HEK293 (cell line): Measurements from ENCODE around the gene NUCKS1.

ENCODE experiments used
- BCL6B ChIP-seq: fragments of 450-650 bp; formaldehyde crosslinking; IDR thresholded peaks from 2 replicates; pipeline ENCODE4 v1.5.1; 2017; ENCODE audit warnings: missing biosample characterization, missing genetic modification characterization
- GLI4 ChIP-seq: fragments of 450-650 bp; formaldehyde crosslinking; IDR thresholded peaks from 2 replicates; pipeline ENCODE4 v1.5.1; 2016; ENCODE audit warnings: missing biosample characterization, missing genetic modification characterization
- KLF10 ChIP-seq: fragments of 450-650 bp; IDR thresholded peaks from 2 replicates; pipeline ENCODE4 v1.5.1; 2018; ENCODE audit warnings: missing biosample characterization, mild to moderate bottlenecking, missing genetic modification characterization
- KLF9 ChIP-seq: fragments of 450-650 bp; formaldehyde crosslinking; IDR thresholded peaks from 2 replicates; pipeline ENCODE4 v1.5.1; 2016; ENCODE audit warnings: missing biosample characterization, missing genetic modification characterization, low read depth
- PATZ1 ChIP-seq: fragments of 450-650 bp; formaldehyde crosslinking; IDR thresholded peaks from 2 replicates; pipeline ENCODE4 v1.5.1; 2016; ENCODE audit warnings: missing biosample characterization, missing genetic modification characterization
- SP2 ChIP-seq: fragments of 450-650 bp; formaldehyde crosslinking; IDR thresholded peaks from 2 replicates; pipeline ENCODE4 v1.5.1; 2016; ENCODE audit warnings: missing biosample characterization, missing genetic modification characterization
- WT1 ChIP-seq: fragments of 450-650 bp; formaldehyde crosslinking; IDR thresholded peaks from 2 replicates; pipeline ENCODE4 v1.5.1; 2016; ENCODE audit warnings: missing biosample characterization, missing genetic modification characterization
- YY2 ChIP-seq: fragments of 450-650 bp; formaldehyde crosslinking; IDR thresholded peaks from 2 replicates; pipeline ENCODE4 v1.5.1; 2016; ENCODE audit warnings: missing biosample characterization, missing genetic modification characterization
- ZBTB10 ChIP-seq: fragments of 450-650 bp; formaldehyde crosslinking; IDR thresholded peaks from 2 replicates; pipeline ENCODE4 v1.5.1; 2016; ENCODE audit warnings: missing biosample characterization, missing genetic modification characterization
- ZBTB11 ChIP-seq: fragments of 450-650 bp; formaldehyde crosslinking; conservative IDR thresholded peaks from 2 replicates; pipeline ENCODE4 v1.5.1; 2016; ENCODE audit warnings: low read depth, missing biosample characterization, missing genetic modification characterization
- ZBTB7A ChIP-seq: fragments of 450-650 bp; formaldehyde crosslinking; IDR thresholded peaks from 2 replicates; pipeline ENCODE4 v1.5.1; 2016; ENCODE audit warnings: low read depth, missing biosample characterization, missing genetic modification characterization
- ZFP69B ChIP-seq: fragments of 450-650 bp; formaldehyde crosslinking; IDR thresholded peaks from 2 replicates; pipeline ENCODE4 v1.5.1; 2016; ENCODE audit warnings: missing biosample characterization, missing genetic modification characterization
- ZIC2 ChIP-seq: fragments of 450-650 bp; formaldehyde crosslinking; IDR thresholded peaks from 2 replicates; pipeline ENCODE4 v1.5.1; 2016; ENCODE audit warnings: missing biosample characterization, missing genetic modification characterization
- ZNF10 ChIP-seq: fragments of 450-650 bp; formaldehyde crosslinking; IDR thresholded peaks from 2 replicates; pipeline ENCODE4 v1.5.1; 2017; ENCODE audit warnings: missing biosample characterization, missing genetic modification characterization
- ZNF341 ChIP-seq: fragments of 450-650 bp; formaldehyde crosslinking; IDR thresholded peaks from 2 replicates; pipeline ENCODE4; 2016; ENCODE audit warnings: low read depth, missing biosample characterization, missing genetic modification characterization
- ZNF350 ChIP-seq: fragments of 450-650 bp; formaldehyde crosslinking; IDR thresholded peaks from 2 replicates; pipeline ENCODE4 v1.5.0; 2017; ENCODE audit warnings: missing biosample characterization, mild to moderate bottlenecking, missing genetic modification characterization
- ZNF366 ChIP-seq: fragments of 450-650 bp; formaldehyde crosslinking; conservative IDR thresholded peaks from 2 replicates; pipeline ENCODE4 v1.5.1; 2016; ENCODE audit warnings: missing biosample characterization, missing genetic modification characterization
- ZNF398 ChIP-seq: fragments of 450-650 bp; formaldehyde crosslinking; IDR thresholded peaks from 2 replicates; pipeline ENCODE4 v1.5.1; 2017; ENCODE audit warnings: missing biosample characterization, missing genetic modification characterization
- ZNF449 ChIP-seq: fragments of 450-650 bp; formaldehyde crosslinking; IDR thresholded peaks from 2 replicates; pipeline ENCODE4 v1.5.1; 2017; ENCODE audit warnings: missing biosample characterization, mild to moderate bottlenecking, missing genetic modification characterization, moderate library complexity
- ZNF501 ChIP-seq: fragments of 450-650 bp; formaldehyde crosslinking; IDR thresholded peaks from 2 replicates; pipeline ENCODE4 v1.5.1; 2016; ENCODE audit warnings: missing biosample characterization, missing genetic modification characterization
- ZNF529 ChIP-seq: fragments of 450-650 bp; formaldehyde crosslinking; IDR thresholded peaks from 2 replicates; pipeline ENCODE4 v1.5.1; 2017; ENCODE audit warnings: missing genetic modification characterization, missing biosample characterization; ENCODE audit not compliant: insufficient replicate concordance
- ZNF555 ChIP-seq: fragments of 450-650 bp; formaldehyde crosslinking; conservative IDR thresholded peaks from 2 replicates; pipeline ENCODE4 v1.5.1; 2017; ENCODE audit warnings: missing biosample characterization, mild to moderate bottlenecking, missing genetic modification characterization, inconsistent platforms
- ZNF76 ChIP-seq: fragments of 450-650 bp; formaldehyde crosslinking; IDR thresholded peaks from 2 replicates; pipeline ENCODE4; 2016; ENCODE audit warnings: low read depth, missing biosample characterization, missing genetic modification characterization, borderline replicate concordance
- ZNF792 ChIP-seq: fragments of 450-650 bp; formaldehyde crosslinking; IDR thresholded peaks from 2 replicates; pipeline ENCODE4 v1.5.1; 2016; ENCODE audit warnings: missing biosample characterization, missing genetic modification characterization
- ZSCAN30 ChIP-seq: fragments of 450-650 bp; IDR thresholded peaks from 2 replicates; pipeline ENCODE4 v1.5.1; 2018; ENCODE audit warnings: missing biosample characterization, mild to moderate bottlenecking, missing genetic modification characterization, moderate library complexity

The NUCKS1 gene

GRCh38 chr1:205750138-205751035 lies at the start of gene NUCKS1 (continued):
- TF ChIP-seq ZNF555 (tag by site-specific recombination) (no peak), ZSCAN30 (tag by site-specific recombination) (peak; percentile 68), ZNF792 (tag by site-specific recombination) (no peak), ZNF529 (tag by site-specific recombination) (no peak), ZNF449 (tag by site-specific recombination) (peak; percentile 62; the same call in 1 of the 2 replicates), ZNF366 (tag by site-specific recombination) (no peak), ZFP69B (tag by site-specific recombination) (peak; percentile 80), ZNF76 (tag by site-specific recombination) (peak; percentile 76), GLI4 (peak; percentile 80; the same call in 1 of the 2 replicates), ZNF398 (peak; percentile 38; the same call in 1 of the 2 replicates), ZNF350 (tag by site-specific recombination) (no peak), SP2 (tag by site-specific recombination) (peak; percentile 98), KLF10 (tag by site-specific recombination) (peak; percentile 87), ZNF341 (tag by site-specific recombination) (no peak; the same call in 1 of the 2 replicates), ZIC2 (tag by site-specific recombination) (peak; percentile 88), KLF9 (tag by site-specific recombination) (peak; percentile 88), ZBTB7A (tag by site-specific recombination) (peak; percentile 99), PATZ1 (tag by site-specific recombination) (peak; percentile 90), BCL6B (tag by site-specific recombination) (no peak; the same call in 1 of the 2 replicates), ZBTB11 (tag by site-specific recombination) (0 out of 2 replicates have a peak, but pooled peaks have one; percentile 44), WT1 (tag by site-specific recombination) (peak; percentile 63; the same call in 1 of the 2 replicates), ZNF10 (tag by site-specific recombination) (peak; percentile 69), YY2 (tag by site-specific recombination) (peak; percentile 88), ZBTB10 (tag by site-specific recombination) (peak; percentile 91), ZNF501 (tag by site-specific recombination) (peak; percentile 89)
